Calu3 (cell line): ENCODE measurements around the gene MAN1B1. TPM values are rescaled to one million over a fixed set of nuclear protein-coding genes. Genes with fewer than 3 reads are reported as not detected.
"Not testable (repeated sequence)": the region's sequence is repeated elsewhere in the genome, so short reads cannot be mapped to it uniquely, and the experiment has no call there.

Source experiments
- BruUV-seq: library from RNA; stranded (reverse); fragments of 400-500 nt; replicated peaks from 2 replicates; lab custom pipeline; 2021; lab: Mats Ljungman, UMichigan
- CTCF ChIA-PET: fragments of 300-600 bp; sonication (Branson Sonifier 250); formaldehyde crosslinking; loops from one replicate; lab custom pipeline; 2022; ENCODE audit warnings: antibody characterized with exemption; lab: Charles Lee
- DNase-seq: peaks from one replicate; pipeline ENCODE4 v3.0.0; 2022
- H3K27ac Mint-ChIP-seq: one replicate; pipeline ENCODE4 v1.8.0; 2022; ENCODE audit warnings: mixed read lengths; ENCODE audit not compliant: unreplicated experiment
- H3K27me3 Mint-ChIP-seq: one replicate; pipeline ENCODE4 v1.8.0; 2022; ENCODE audit warnings: mixed read lengths; ENCODE audit not compliant: unreplicated experiment
- H3K36me3 Mint-ChIP-seq: one replicate; pipeline ENCODE4 v1.8.0; 2022; ENCODE audit warnings: mild to moderate bottlenecking, moderate library complexity, mixed read lengths; ENCODE audit not compliant: insufficient read depth, unreplicated experiment
- H3K4me1 Mint-ChIP-seq: one replicate; pipeline ENCODE4 v1.8.0; 2022; ENCODE audit warnings: mild to moderate bottlenecking, low read depth, mixed read lengths; ENCODE audit not compliant: unreplicated experiment
- H3K4me3 Mint-ChIP-seq: one replicate; pipeline ENCODE4 v1.8.0; 2022; ENCODE audit warnings: mild to moderate bottlenecking, low read depth, moderate library complexity, mixed read lengths; ENCODE audit not compliant: unreplicated experiment
- H3K9me3 Mint-ChIP-seq: one replicate; pipeline ENCODE4 v1.8.0; 2022; ENCODE audit warnings: low read depth, mixed read lengths; ENCODE audit not compliant: unreplicated experiment
- intact Hi-C: fragments of 100-400 bp; cut with micrococcal nuclease; formaldehyde crosslinking; loops from one replicate; pipeline ENCODE4 v1.10.0; 2022; ENCODE audit not compliant: unreplicated experiment
- total RNA-seq: library from RNA; stranded (reverse); gene quantifications from 2 replicates; pipeline ENCODE4 v1.2.3, GENCODE V29; 2022
- TF ChIP-seq, protein P1 (sequence below): fragments of 200-600 bp; IDR thresholded peaks from one replicate; pipeline ENCODE4 v1.8.0; 2022; ENCODE audit warnings: antibody characterized with exemption; ENCODE audit not compliant: unreplicated experiment

The MAN1B1 gene
- total RNA-seq, 1 experiment from 2014 or later, result 61.4 TPM

DNA sequence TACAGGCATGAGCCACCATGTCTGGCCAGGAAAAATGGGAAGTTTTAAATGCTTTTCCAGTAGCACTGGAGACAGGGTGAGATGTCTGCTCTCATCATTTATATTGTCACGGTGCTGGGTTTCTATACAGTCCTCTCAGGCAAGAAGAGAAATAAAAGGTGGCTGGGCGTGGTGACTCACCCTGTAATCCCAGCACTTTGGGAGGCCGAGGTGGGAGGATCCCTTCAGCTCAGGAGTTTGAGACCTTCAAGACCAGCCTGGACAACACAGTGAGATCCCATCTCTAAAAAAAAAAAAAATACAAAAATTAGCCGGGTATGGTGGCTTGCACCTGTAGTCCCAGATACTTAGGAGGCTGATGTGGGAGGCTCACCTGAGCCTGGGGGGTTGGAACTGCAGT is 47.4 kb downstream of the MAN1B1 start:
- H3K27me3 Mint-ChIP-seq, result peaks cover 29% of the 10 kb centered on the region
- TF ChIP-seq, protein P1, sequence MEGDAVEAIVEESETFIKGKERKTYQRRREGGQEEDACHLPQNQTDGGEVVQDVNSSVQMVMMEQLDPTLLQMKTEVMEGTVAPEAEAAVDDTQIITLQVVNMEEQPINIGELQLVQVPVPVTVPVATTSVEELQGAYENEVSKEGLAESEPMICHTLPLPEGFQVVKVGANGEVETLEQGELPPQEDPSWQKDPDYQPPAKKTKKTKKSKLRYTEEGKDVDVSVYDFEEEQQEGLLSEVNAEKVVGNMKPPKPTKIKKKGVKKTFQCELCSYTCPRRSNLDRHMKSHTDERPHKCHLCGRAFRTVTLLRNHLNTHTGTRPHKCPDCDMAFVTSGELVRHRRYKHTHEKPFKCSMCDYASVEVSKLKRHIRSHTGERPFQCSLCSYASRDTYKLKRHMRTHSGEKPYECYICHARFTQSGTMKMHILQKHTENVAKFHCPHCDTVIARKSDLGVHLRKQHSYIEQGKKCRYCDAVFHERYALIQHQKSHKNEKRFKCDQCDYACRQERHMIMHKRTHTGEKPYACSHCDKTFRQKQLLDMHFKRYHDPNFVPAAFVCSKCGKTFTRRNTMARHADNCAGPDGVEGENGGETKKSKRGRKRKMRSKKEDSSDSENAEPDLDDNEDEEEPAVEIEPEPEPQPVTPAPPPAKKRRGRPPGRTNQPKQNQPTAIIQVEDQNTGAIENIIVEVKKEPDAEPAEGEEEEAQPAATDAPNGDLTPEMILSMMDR, result no peak
- CTCF ChIA-PET, result no interaction called here
- peaks cover 11% of the 10 kb centered on the region for H3K36me3 Mint-ChIP-seq
- no peaks in the 10 kb centered on the region for H3K4me1 Mint-ChIP-seq
- no peak overlapping the region for H3K27ac Mint-ChIP-seq
- no peak overlapping the region for H3K4me3 Mint-ChIP-seq
- H3K9me3 Mint-ChIP-seq, result no peaks in the 10 kb centered on the region
- no peak for DNase-seq
- intact Hi-C loops, result no loop called here
- no TSS peak for BruUV-seq

DNA sequence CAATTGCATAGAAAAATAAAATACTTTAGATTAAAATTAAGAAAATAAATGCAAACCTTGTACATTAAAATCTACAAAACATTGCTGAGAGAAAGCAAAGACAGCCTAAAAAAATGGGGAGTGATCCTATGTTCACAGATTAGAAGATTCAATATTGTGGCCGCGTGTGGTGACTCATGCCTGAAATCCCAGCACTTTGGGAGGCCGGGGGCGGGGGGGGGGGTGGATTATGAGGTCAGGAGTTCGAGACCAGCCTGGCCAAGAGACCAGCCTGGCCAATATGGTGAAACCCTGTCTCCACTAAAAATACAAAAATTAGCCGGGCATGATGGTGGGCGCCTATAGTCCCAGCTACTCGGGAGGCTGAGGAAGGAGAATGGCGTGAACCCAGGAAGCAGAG is 48.4 kb downstream of the MAN1B1 start:
- CTCF ChIA-PET, H3K9me3 Mint-ChIP-seq, BruUV-seq, H3K36me3 Mint-ChIP-seq, intact Hi-C loops, DNase-seq, H3K27ac Mint-ChIP-seq, H3K4me1 Mint-ChIP-seq, H3K4me3 Mint-ChIP-seq: not testable (repeated sequence)
- peaks cover 34% of the 10 kb centered on the region for H3K27me3 Mint-ChIP-seq

DNA sequence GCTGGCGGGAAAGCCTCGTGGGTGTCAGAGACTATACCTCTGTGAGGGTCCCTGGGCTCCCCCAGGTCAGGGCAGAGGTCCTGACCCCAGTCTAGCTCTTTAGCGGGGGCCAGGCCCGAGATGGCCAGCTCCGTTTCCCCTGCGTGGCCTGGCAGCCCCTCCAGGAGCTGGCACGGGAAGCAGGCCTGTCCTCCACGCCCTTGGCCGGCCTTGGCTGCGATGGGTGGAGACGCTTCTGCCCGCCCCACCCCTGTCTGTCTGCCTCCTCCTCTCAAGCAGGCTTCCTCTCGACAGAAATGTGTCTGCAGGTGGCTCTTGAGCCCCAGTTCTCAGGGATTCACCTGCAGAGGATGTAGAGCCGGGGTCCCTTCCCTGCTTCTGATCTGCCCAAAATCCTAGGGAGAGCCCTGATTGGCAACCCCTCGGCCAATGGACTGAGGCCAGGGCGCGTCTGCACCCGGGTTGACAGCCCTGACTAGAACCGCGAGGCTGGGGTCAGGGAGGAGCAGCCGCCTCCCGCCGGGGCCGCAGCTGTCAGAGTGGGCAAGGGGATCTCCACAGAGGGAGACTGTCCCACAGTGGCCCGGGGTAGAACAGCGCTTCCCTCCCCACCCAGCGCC is 49.6 kb downstream of the MAN1B1 start:
- intact Hi-C loops, result no loop called here
- Mint-ChIP-seq H3K27ac (no peak overlapping the region), H3K27me3 (peaks cover 45% of the 10 kb centered on the region), H3K4me3 (no peak overlapping the region), H3K36me3 (no peaks in the 10 kb centered on the region), H3K9me3 (no peaks in the 10 kb centered on the region), H3K4me1 (no peaks in the 10 kb centered on the region)
- TF ChIP-seq, protein P1, result no peak
- DNase-seq, result no peak
- BruUV-seq, result no TSS peak
- CTCF ChIA-PET, result interaction anchor here (0.7 kb wide), 1 partner anchor 84 kb away, joined by 3 read pairs; no protein-coding TSS in a partner anchor

DNA sequence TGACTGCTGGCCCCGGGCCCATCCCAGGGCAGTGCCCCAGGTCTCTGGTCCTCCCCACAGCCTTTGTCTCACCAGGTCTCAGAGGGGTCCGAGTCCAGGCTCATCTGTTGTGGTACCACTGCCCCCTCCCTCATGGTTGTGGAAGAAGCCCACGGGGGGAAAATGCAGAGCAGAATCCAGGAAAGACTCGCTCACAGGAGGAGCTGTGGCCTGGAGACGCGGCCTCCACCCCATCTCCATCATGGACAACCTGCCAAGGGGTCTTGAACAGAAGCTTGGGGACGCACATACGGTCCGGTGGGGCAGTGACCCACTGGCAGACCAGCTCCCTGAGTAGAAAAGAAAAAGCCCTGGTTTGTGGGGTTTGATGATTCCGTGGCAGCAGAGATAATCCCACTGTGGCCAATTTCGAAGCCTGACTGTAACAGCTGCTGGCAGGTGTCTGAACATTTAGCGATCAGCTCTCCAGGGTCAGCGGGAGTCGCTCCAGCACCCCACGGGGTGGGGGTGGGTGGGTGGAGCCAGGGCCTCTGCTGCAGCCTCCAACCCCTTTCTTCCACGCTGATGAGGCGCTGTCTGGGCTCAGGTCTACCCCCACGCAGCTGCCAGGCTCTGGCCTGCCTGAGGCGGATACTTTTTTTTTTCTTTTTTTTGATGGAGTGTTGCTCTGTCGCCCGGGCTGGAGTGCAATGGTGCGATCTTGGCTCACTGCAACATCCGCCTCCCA is 50.3 kb downstream of the MAN1B1 start:
- TF ChIP-seq, protein P1, result no peak
- CTCF ChIA-PET, result interaction anchor here (0.7 kb wide), 1 partner anchor 83 kb away, joined by 3 read pairs; no protein-coding TSS in a partner anchor
- no TSS peak for BruUV-seq
- H3K4me1 Mint-ChIP-seq, result no peaks in the 10 kb centered on the region
- DNase-seq, result no peak
- H3K9me3 Mint-ChIP-seq, result no peaks in the 10 kb centered on the region
- intact Hi-C loops, result no loop called here
- peaks cover 52% of the 10 kb centered on the region for H3K27me3 Mint-ChIP-seq
- no peak overlapping the region for H3K4me3 Mint-ChIP-seq
- no peaks in the 10 kb centered on the region for H3K36me3 Mint-ChIP-seq
- H3K27ac Mint-ChIP-seq, result no peak overlapping the region
